Measurements from ENCODE around the gene SLC39A9. TPM values are rescaled to one million over a fixed set of nuclear protein-coding genes. Genes with fewer than 3 reads are reported as not detected.
A peak's percentile ranks its signal among the peaks of the same experiment; 100 is the strongest.

Gene SLC39A9
- total and polyA plus RNA-seq, 8 donors, result 12.1 to 121 (median 19.6) TPM

DNA sequence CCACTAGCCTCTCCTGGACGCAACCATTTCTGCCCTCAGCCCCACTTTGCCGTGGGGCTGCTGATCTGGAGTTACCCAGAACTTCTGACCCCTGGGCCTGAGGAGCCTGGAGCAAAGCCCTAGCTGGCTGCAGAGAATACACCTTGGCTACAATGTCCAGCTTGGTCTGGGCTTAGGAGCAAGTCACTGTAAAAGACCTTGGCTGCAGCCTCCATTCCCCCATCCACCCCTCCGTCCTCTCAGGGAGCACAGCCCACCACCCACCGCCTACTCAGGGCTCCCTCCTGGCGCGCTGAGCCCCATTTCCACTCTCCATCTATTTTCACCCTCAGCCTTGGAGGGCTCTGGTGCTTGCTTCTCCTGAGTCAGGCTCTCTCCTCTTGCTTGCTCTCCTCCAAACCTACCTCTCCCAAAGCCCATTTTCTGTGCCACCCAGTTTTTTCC is 43.3 kb upstream of the SLC39A9 start:
- TF ChIP-seq POLR2A (IDR thresholded peaks at IDR 0.05) (no peak), POLR2AphosphoS5 (IDR thresholded peaks at IDR 0.05) (no peak)
- Histone ChIP-seq H3K4me1 (peaks cover 0 to 18% (median 7%) of the 10 kb centered on the region in 4 donors), H3K9me3 (no peaks in the 10 kb centered on the region), H3K27me3 (no peaks in the 10 kb centered on the region), H3K4me3 (no peak overlapping the region), H3K36me3 (no peaks in the 10 kb centered on the region), H3K27ac (peak overlapping the region in 3 of 5 donors; percentile 47 to 71 (median 60))
- WGBS, 5 donors, result 85 to 97% (median 95%) methylated on average over 6 of the region's 6 CpGs
- intact Hi-C loops (cut with DNase I; ENCODE audit: low total_unique reads), result no loop called here
- DNase-seq, result no peak

DNA sequence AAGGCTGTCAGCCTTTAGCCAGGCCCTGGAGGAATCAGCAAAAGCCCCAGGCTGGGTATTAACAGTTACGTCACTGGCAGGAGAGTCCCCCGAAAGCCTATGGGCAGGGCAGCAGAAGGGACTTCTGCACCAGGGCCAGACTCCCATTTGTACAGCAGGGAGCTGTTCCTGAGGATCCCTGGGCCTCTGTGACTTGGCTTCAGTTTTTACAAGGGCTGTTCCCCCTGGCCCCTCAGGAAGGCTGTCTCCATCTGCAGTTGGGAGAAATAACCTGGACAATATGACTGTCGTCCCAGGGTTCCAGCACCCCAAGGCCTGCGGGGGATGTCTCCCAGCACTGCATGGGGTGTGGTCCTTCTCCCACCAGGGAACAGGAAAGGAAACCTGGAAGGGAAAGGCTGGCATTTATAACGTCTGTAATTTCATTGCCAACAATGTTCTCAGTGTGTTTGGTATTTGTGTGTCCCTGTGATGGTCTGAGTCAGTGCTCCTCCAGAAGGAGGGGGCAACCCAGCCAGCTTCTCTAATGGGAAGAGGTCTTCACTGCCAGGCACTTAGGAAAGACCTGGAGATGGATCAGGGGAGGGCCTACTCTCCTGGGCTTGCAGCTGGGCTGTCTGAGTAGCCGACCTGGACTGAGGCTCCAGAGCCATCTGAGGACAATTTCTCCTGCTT is 42.7 kb upstream of the SLC39A9 start:
- peaks cover 0 to 18% (median 7%) of the 10 kb centered on the region in 4 donors for H3K4me1 ChIP-seq
- H3K4me3 ChIP-seq, result no peak overlapping the region
- intact Hi-C loops (cut with DNase I; ENCODE audit: low total_unique reads), result no loop called here
- DNase-seq, result peak in 1 of 2 donors; percentile 39
- H3K27ac ChIP-seq, result peak overlapping the region in 3 of 5 donors; percentile 47 to 71 (median 60)
- 60 to 73% (median 69%) methylated on average over 5 to 6 of the region's 6 CpGs for WGBS, 5 donors
- peak in 1 of 3 donors; percentile 34 for TF ChIP-seq POLR2AphosphoS5 (IDR thresholded peaks at IDR 0.05)
- TF ChIP-seq, protein P1, sequence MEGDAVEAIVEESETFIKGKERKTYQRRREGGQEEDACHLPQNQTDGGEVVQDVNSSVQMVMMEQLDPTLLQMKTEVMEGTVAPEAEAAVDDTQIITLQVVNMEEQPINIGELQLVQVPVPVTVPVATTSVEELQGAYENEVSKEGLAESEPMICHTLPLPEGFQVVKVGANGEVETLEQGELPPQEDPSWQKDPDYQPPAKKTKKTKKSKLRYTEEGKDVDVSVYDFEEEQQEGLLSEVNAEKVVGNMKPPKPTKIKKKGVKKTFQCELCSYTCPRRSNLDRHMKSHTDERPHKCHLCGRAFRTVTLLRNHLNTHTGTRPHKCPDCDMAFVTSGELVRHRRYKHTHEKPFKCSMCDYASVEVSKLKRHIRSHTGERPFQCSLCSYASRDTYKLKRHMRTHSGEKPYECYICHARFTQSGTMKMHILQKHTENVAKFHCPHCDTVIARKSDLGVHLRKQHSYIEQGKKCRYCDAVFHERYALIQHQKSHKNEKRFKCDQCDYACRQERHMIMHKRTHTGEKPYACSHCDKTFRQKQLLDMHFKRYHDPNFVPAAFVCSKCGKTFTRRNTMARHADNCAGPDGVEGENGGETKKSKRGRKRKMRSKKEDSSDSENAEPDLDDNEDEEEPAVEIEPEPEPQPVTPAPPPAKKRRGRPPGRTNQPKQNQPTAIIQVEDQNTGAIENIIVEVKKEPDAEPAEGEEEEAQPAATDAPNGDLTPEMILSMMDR (IDR thresholded peaks at IDR 0.05), result no peak
- H3K27me3 ChIP-seq, result peaks cover 0 to 3% (median 0%) of the 10 kb centered on the region in 3 donors
- no peaks in the 10 kb centered on the region for H3K36me3 ChIP-seq
- no peaks in the 10 kb centered on the region for H3K9me3 ChIP-seq

DNA sequence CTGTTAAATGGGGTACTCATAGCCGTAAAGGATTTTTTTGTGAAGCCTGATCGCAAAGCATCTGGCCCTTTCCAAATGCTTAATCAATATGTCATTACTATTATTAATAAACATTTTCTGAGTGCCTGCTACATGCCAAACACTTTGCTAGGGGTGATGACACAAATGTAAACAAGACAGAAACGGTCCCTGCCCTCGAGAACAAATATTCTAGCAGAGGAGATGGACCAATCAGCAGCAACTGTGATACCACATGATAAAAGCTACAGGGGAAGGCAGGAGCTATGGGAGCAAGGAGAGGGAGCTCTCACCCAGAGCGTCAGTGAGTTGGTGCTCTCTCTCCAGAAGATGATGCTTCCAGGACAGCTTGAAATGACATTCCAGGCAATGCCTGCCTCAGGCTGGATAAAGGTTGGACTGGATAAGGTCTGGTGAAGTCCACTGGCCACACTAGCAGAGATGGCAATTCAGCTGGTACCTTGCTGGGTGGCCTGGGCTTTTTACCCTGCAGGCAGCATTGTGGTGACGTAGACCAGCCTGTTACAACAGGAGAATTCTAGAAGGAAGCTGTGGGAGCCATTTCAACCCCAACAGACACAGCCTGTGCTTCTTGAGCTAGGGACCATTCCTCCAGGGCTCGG is 41.5 kb upstream of the SLC39A9 start:
- WGBS, 5 donors, result 67 to 80% (median 69%) methylated on average over 7 of the region's 7 CpGs
- intact Hi-C loops (cut with DNase I; ENCODE audit: low total_unique reads), result no loop called here
- no peak for DNase-seq
- peaks cover 0 to 18% (median 7%) of the 10 kb centered on the region in 4 donors for H3K4me1 ChIP-seq
- H3K27me3 ChIP-seq, result peaks cover 0 to 5% (median 0%) of the 10 kb centered on the region in 3 donors
- no peaks in the 10 kb centered on the region for H3K9me3 ChIP-seq
- no peak overlapping the region for H3K27ac ChIP-seq
- H3K36me3 ChIP-seq, result no peaks in the 10 kb centered on the region
- no peak overlapping the region for H3K4me3 ChIP-seq
- TF ChIP-seq POLR2A (IDR thresholded peaks at IDR 0.05) (no peak), POLR2AphosphoS5 (IDR thresholded peaks at IDR 0.05) (no peak), EP300 (IDR thresholded peaks at IDR 0.05) (no peak)
- TF ChIP-seq, protein P1 (IDR thresholded peaks at IDR 0.05), result no peak

DNA sequence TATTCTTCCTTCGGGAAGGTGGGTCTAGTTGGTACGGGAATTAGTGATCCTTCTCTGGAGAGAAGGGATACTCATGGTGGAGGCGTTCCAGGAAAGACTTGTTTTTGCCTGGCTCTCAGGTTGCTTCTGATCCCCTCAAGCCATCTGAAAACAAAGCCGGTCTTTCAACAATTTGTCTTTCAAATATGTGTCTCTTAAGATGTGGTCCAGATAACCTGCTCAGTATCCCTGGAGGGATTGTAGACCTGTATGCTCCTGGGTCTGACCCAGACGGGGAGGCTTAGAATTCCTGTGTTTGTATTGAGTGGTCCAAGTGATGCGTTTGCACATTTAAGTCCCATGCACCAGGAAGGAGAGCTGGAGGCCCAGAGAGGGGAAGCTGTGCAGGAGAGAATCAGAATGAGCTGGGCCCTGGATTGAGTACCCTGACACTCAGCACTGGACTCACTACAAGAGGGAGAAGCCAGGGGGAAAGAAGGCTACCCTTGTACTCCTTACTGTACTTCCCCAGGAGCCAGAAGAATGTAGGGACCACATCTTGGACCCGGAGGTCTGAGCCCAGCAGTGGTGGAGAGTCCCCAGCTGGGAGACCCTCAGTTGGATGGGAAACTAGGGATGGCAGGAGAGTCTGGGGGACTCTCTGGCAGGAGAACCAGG is 40.8 kb upstream of the SLC39A9 start:
- Histone ChIP-seq H3K4me1 (peaks cover 0 to 18% (median 7%) of the 10 kb centered on the region in 4 donors), H3K27me3 (peaks cover 0 to 8% (median 0%) of the 10 kb centered on the region in 3 donors), H3K27ac (no peak overlapping the region), H3K4me3 (no peak overlapping the region), H3K9me3 (no peaks in the 10 kb centered on the region), H3K36me3 (no peaks in the 10 kb centered on the region)
- 76 to 91% (median 83%) methylated on average over 7 of the region's 7 CpGs for WGBS, 5 donors
- intact Hi-C loops (cut with DNase I; ENCODE audit: low total_unique reads), result no loop called here
- DNase-seq, result no peak
- no peak for TF ChIP-seq EP300 (IDR thresholded peaks at IDR 0.05)

DNA sequence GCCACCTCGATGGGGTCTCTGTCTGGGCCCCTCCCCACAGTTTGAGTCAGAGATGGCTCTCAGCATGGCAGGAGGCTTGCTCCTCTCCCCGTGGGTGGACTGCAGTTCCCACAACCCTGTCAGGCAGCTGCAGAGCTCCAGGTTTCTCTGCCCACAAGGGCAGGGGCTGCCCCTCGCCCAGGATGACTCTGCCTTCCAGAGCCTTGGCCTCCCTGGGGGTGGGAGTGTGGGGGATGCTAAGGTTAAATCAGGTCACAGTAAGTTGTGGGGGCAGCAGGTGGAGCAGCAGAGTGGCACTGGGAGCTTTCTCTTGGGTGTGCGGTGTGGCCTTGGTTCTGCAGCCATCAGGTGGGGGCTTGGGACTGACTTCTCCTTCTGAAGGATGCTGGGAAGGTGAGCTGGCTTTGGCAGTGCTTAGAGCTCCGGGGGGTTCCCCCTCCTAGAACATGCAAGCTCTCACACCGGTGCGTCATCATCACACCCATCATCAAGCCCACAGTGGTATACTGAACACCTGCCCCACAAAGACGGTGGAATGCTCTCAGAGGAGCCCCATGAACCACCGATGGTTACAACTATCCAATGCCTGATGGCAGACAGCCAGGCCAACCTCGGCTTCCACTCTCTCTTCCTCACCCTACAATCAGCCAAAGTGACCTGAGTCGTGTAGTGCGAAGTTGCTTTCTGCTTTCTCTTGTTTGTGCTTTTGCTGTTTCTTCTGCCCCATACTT is 40.1 kb upstream of the SLC39A9 start:
- H3K27ac ChIP-seq, result no peak overlapping the region
- H3K4me3 ChIP-seq, result no peak overlapping the region
- intact Hi-C loops (cut with DNase I; ENCODE audit: low total_unique reads), result no loop called here
- no peaks in the 10 kb centered on the region for H3K36me3 ChIP-seq
- TF ChIP-seq, protein P1 (IDR thresholded peaks at IDR 0.05), result no peak
- TF ChIP-seq POLR2AphosphoS5 (IDR thresholded peaks at IDR 0.05) (no peak), POLR2A (IDR thresholded peaks at IDR 0.05) (no peak), EP300 (IDR thresholded peaks at IDR 0.05) (no peak)
- 66 to 75% (median 71%) methylated on average over 11 to 12 of the region's 12 CpGs for WGBS, 5 donors
- no peak for DNase-seq
- peaks cover 0 to 18% (median 7%) of the 10 kb centered on the region in 4 donors for H3K4me1 ChIP-seq
- no peaks in the 10 kb centered on the region for H3K9me3 ChIP-seq
- peaks cover 0 to 8% (median 0%) of the 10 kb centered on the region in 3 donors for H3K27me3 ChIP-seq

All from stomach (tissue), 9 donors.